HCT116 (cell line): ENCODE results near the gene ARL8B. TPM values are rescaled to one million over a fixed set of nuclear protein-coding genes. Genes with fewer than 3 reads are reported as not detected.

Experiments used
- ATAC-seq: fragments of 200-7000 bp; cut with Tn5 transposase; 2 replicates; pipeline ENCODE4 v1.9.1; 2020; ENCODE audit warnings: mild to moderate bottlenecking, moderate library complexity
- BruUV-seq: library from RNA; stranded (reverse); fragments of 400-500 nt; replicated peaks from 2 replicates; lab custom pipeline; 2021; lab: Mats Ljungman, UMichigan
- CTCF ChIA-PET: fragments of 300-600 bp; sonication (Branson Sonifier 250); formaldehyde crosslinking; loops from one replicate; lab custom pipeline; 2021; ENCODE audit warnings: antibody characterized with exemption; lab: Charles Lee
- POLR2A ChIA-PET: fragments of 300-600, 350-600 bp; sonication (Branson Sonifier 250); formaldehyde crosslinking; loops from one replicate; lab custom pipeline; 2021; ENCODE audit warnings: antibody characterized with exemption; lab: Charles Lee
- RAD21 ChIA-PET, 2 experiments: fragments of 300-600 bp; sonication (Branson Sonifier 250); formaldehyde crosslinking; loops; one replicate each; lab custom pipeline; 2023; ENCODE audit warnings: low total read pairs in 2 of 2; ENCODE audit not compliant: uncharacterized antibody in 2 of 2, unreplicated experiment in 2 of 2, low non-redundant PET in 1 of 2; lab: Charles Lee
- DNase-seq: peaks from one replicate; pipeline ENCODE4 v3.0.0-alpha.2; 2010; ENCODE audit warnings: low read depth, low spot score
- H2AFZ ChIP-seq: fragments of 200-600 bp; shearing (Covaris generic), sonication (generic); 2 replicates; pipeline ENCODE4 v1.6.1; 2017; ENCODE audit warnings: low read depth, mixed run types, mixed read lengths, antibody characterized with exemption, low read length; ENCODE audit not compliant: poor library complexity, severe bottlenecking
- H3K27ac ChIP-seq: 2 replicates; pipeline ENCODE4 v1.5.1; 2012; ENCODE audit warnings: low read depth, low read length
- H3K27me3 ChIP-seq: fragments of 200-600 bp; sonication (generic); 2 replicates; pipeline ENCODE4 v1.6.1; 2016; ENCODE audit warnings: mixed run types, low read length, mixed read lengths; ENCODE audit not compliant: insufficient read depth
- H3K36me3 ChIP-seq, 2 experiments: fragments of 200-500 bp in 1 of 2; fragments of 200-600 bp in 1 of 2; sonication (Bioruptor generic) in 1 of 2; sonication (generic) in 1 of 2; 2 replicates each; pipeline versions ENCODE4 v1.5.1 to v1.6.1; 2014 to 2016; ENCODE audit warnings: low read length in 2 of 2, inconsistent platforms in 1 of 2, mixed read lengths in 1 of 2, mixed run types in 1 of 2; ENCODE audit not compliant: insufficient read depth in 2 of 2, control insufficient read depth in 1 of 2
- H3K4me1 ChIP-seq, 2 experiments: fragments of 200-600 bp in 1 of 2; sonication (generic) in 1 of 2; 2 replicates each; pipeline versions ENCODE4 v1.5.1 to v1.6.1; 2012 to 2017; ENCODE audit warnings: low read length in 2 of 2, inconsistent platforms in 1 of 2, mild to moderate bottlenecking in 1 of 2, mixed read lengths in 1 of 2, mixed run types in 1 of 2, moderate library complexity in 1 of 2; ENCODE audit not compliant: insufficient read depth in 2 of 2, control insufficient read depth in 1 of 2
- H3K4me2 ChIP-seq: fragments of 200-600 bp; sonication (generic); 2 replicates; pipeline ENCODE4 v1.6.1; 2017; ENCODE audit warnings: mixed run types, low read length, mixed read lengths
- H3K4me3 ChIP-seq, 2 experiments: fragments of 200-600 bp in 1 of 2; sonication (generic) in 1 of 2; replicated peaks in 1 of 2; 2 replicates each; pipeline ENCODE4 v1.5.1; 2011 to 2016; ENCODE audit warnings: low read length in 2 of 2, control low read depth in 1 of 2, low read depth in 1 of 2, mild to moderate bottlenecking in 1 of 2, mixed read lengths in 1 of 2, mixed run types in 1 of 2
- H3K79me2 ChIP-seq: fragments of 200-600 bp; sonication (generic); 2 replicates; pipeline ENCODE4 v1.6.1; 2017; ENCODE audit warnings: mild to moderate bottlenecking, mixed run types, low read length, moderate library complexity, mixed read lengths; ENCODE audit not compliant: insufficient read depth
- H3K9ac ChIP-seq: fragments of 200-600 bp; sonication (generic); 2 replicates; pipeline ENCODE4 v1.6.1; 2016; ENCODE audit warnings: low read length, mixed read lengths
- H3K9me2 ChIP-seq: fragments of 200-600 bp; sonication (generic), shearing (Covaris generic); 2 replicates; pipeline ENCODE4 v1.6.1; 2017; ENCODE audit warnings: mixed run types, mild to moderate bottlenecking, moderate library complexity; ENCODE audit not compliant: insufficient read depth
- H3K9me3 ChIP-seq, 2 experiments: fragments of 200-500 bp in 1 of 2; fragments of 200-600 bp in 1 of 2; sonication (Bioruptor generic) in 1 of 2; sonication (generic) in 1 of 2; 2 replicates each; pipeline ENCODE4 v1.6.1; 2014 to 2017; ENCODE audit warnings: low read length in 2 of 2, mixed read lengths in 2 of 2, inconsistent platforms in 1 of 2, low read depth in 1 of 2, mild to moderate bottlenecking in 1 of 2, mixed run types in 1 of 2, moderate library complexity in 1 of 2; ENCODE audit not compliant: control insufficient read depth in 1 of 2, insufficient read depth in 1 of 2
- H4K20me1 ChIP-seq: fragments of 200-600 bp; sonication (generic), shearing (Covaris generic); 2 replicates; pipeline ENCODE4 v1.6.1; 2017; ENCODE audit warnings: mixed run types, mild to moderate bottlenecking, moderate library complexity; ENCODE audit not compliant: insufficient read depth
- CBX3 ChIP-seq: IDR thresholded peaks from 2 replicates; pipeline ENCODE4 v1.6.1; 2012; ENCODE audit warnings: low read depth
- CEBPB ChIP-seq: IDR thresholded peaks from 2 replicates; pipeline ENCODE4 v1.6.1; 2012; ENCODE audit warnings: low read depth
- EGR1 ChIP-seq: IDR thresholded peaks from 2 replicates; pipeline ENCODE4 v1.6.1; 2012; ENCODE audit warnings: low read depth
- ELF1 ChIP-seq: IDR thresholded peaks from 2 replicates; pipeline ENCODE4 v1.6.1; 2012; ENCODE audit warnings: low read depth, borderline replicate concordance
- EZH2 ChIP-seq: fragments of 200-600 bp; sonication (generic); IDR thresholded peaks from 2 replicates; pipeline ENCODE4 v1.6.1; 2017; ENCODE audit warnings: antibody characterized with exemption, mixed run types
- FOSL1 ChIP-seq: IDR thresholded peaks from 2 replicates; pipeline ENCODE4 v1.6.1; 2012; ENCODE audit warnings: low read depth
- POLR2AphosphoS5 ChIP-seq: IDR thresholded peaks from 2 replicates; pipeline ENCODE4 v1.6.1; 2011; ENCODE audit warnings: mild to moderate bottlenecking, low read depth, low read length, moderate library complexity
- RAD21 ChIP-seq: IDR thresholded peaks from 2 replicates; pipeline ENCODE4 v1.6.1; 2012; ENCODE audit warnings: low read depth, mild to moderate bottlenecking
- SIN3A ChIP-seq: IDR thresholded peaks from 2 replicates; pipeline ENCODE4 v1.6.1; 2012; ENCODE audit warnings: low read depth
- SP1 ChIP-seq: IDR thresholded peaks from 2 replicates; pipeline ENCODE4 v1.6.1; 2012; ENCODE audit warnings: low read depth
- SRF ChIP-seq: IDR thresholded peaks from 2 replicates; pipeline ENCODE4 v1.6.1; 2012; ENCODE audit warnings: low read depth
- TCF7L2 ChIP-seq: IDR thresholded peaks from 2 replicates; pipeline ENCODE4 v1.7.0; 2011; ENCODE audit warnings: borderline replicate concordance, inconsistent platforms; ENCODE audit not compliant: insufficient read depth, insufficient read length; ENCODE audit errors: extremely low read depth
- YY1 ChIP-seq: IDR thresholded peaks from 2 replicates; pipeline ENCODE4 v1.6.1; 2011; ENCODE audit warnings: low read length, low read depth, moderate library complexity, mild to moderate bottlenecking; ENCODE audit not compliant: insufficient replicate concordance; ENCODE audit errors: extremely low read depth
- ZFX ChIP-seq: fragments of 450-650 bp; IDR thresholded peaks from 2 replicates; pipeline ENCODE4 v1.6.1; 2017
- intact Hi-C: fragments of 100-400 bp; cut with micrococcal nuclease; formaldehyde crosslinking; loops from 2 replicates; pipeline ENCODE4 v1.10.0; 2022
- total RNA-seq: library from RNA; stranded (reverse); gene quantifications from one replicate; pipeline ENCODE4 v1.2.1, GENCODE V29; 2021; ENCODE audit not compliant: unreplicated experiment
- TF ChIP-seq, protein P1 (sequence below): IDR thresholded peaks from 2 replicates; pipeline ENCODE4 v1.6.1; 2012
- TF ChIP-seq, protein P2 (sequence below), 3 experiments: fragments of 200-600 bp in 1 of 3; sonication (generic) in 1 of 3; IDR thresholded peaks in 2 of 3; conservative IDR thresholded peaks in 1 of 3; 2 replicates each; pipeline ENCODE4 v1.5.1; 2012 to 2017; ENCODE audit warnings: low read depth in 2 of 3, low read length in 2 of 3, antibody characterized with exemption in 1 of 3, borderline replicate concordance in 1 of 3, control low read depth in 1 of 3, mild to moderate bottlenecking in 1 of 3, mixed read lengths in 1 of 3, mixed run types in 1 of 3, moderate library complexity in 1 of 3; ENCODE audit not compliant: insufficient read depth in 1 of 3
- TF ChIP-seq, protein P3 (sequence below): IDR thresholded peaks from 2 replicates; pipeline ENCODE4 v1.6.1; 2012
- TF ChIP-seq, protein P4 (sequence below): IDR thresholded peaks from 2 replicates; pipeline ENCODE4 v1.6.1; 2012; ENCODE audit warnings: low read depth

The ARL8B gene
- total RNA-seq, 1 experiment from 2014 or later: 38.1 TPM

DNA sequence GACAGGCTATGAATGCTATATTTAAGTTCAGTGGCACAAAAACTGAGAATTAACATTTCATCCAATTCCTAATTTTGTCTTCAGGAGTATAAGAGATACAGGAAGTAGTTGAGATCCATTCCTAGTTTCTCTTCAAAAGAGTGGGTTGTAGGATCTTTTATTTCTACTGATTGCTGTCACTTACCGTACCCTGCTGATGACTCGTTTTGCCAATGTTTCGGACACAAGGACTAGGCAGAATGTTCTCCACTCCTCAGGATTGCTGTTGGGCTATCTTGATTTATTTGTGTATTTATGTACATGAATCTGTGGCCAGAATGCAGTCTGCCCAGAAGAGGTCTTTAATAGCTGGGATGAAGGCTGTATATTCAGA lies 11.9 kb downstream of the ARL8B start:
- no peak for TF ChIP-seq FOSL1
- TF ChIP-seq SRF: no peak
- no peak for TF ChIP-seq ELF1
- TF ChIP-seq, protein P1, sequence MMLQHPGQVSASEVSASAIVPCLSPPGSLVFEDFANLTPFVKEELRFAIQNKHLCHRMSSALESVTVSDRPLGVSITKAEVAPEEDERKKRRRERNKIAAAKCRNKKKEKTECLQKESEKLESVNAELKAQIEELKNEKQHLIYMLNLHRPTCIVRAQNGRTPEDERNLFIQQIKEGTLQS: no peak
- no peak for TF ChIP-seq EZH2
- TF ChIP-seq SP1: no peak
- TF ChIP-seq CEBPB: no peak
- TF ChIP-seq CBX3: no peak
- TF ChIP-seq, protein P2, sequence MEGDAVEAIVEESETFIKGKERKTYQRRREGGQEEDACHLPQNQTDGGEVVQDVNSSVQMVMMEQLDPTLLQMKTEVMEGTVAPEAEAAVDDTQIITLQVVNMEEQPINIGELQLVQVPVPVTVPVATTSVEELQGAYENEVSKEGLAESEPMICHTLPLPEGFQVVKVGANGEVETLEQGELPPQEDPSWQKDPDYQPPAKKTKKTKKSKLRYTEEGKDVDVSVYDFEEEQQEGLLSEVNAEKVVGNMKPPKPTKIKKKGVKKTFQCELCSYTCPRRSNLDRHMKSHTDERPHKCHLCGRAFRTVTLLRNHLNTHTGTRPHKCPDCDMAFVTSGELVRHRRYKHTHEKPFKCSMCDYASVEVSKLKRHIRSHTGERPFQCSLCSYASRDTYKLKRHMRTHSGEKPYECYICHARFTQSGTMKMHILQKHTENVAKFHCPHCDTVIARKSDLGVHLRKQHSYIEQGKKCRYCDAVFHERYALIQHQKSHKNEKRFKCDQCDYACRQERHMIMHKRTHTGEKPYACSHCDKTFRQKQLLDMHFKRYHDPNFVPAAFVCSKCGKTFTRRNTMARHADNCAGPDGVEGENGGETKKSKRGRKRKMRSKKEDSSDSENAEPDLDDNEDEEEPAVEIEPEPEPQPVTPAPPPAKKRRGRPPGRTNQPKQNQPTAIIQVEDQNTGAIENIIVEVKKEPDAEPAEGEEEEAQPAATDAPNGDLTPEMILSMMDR (IDR thresholded peaks at IDR 0.05 in 2 of 3, conservative IDR thresholded peaks at IDR 0.05 in 1 of 3; ENCODE audit: borderline replicate concordance in 1 of 3, insufficient read depth in 1 of 3, low read depth in 2 of 3, low read length in 2 of 3): no peak
- TF ChIP-seq, protein P3, sequence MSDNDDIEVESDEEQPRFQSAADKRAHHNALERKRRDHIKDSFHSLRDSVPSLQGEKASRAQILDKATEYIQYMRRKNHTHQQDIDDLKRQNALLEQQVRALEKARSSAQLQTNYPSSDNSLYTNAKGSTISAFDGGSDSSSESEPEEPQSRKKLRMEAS: no peak
- TF ChIP-seq TCF7L2: no peak
- TF ChIP-seq EGR1: no peak
- TF ChIP-seq RAD21: no peak
- no peak for TF ChIP-seq ZFX
- no peak for TF ChIP-seq SIN3A
- TF ChIP-seq, protein P4, sequence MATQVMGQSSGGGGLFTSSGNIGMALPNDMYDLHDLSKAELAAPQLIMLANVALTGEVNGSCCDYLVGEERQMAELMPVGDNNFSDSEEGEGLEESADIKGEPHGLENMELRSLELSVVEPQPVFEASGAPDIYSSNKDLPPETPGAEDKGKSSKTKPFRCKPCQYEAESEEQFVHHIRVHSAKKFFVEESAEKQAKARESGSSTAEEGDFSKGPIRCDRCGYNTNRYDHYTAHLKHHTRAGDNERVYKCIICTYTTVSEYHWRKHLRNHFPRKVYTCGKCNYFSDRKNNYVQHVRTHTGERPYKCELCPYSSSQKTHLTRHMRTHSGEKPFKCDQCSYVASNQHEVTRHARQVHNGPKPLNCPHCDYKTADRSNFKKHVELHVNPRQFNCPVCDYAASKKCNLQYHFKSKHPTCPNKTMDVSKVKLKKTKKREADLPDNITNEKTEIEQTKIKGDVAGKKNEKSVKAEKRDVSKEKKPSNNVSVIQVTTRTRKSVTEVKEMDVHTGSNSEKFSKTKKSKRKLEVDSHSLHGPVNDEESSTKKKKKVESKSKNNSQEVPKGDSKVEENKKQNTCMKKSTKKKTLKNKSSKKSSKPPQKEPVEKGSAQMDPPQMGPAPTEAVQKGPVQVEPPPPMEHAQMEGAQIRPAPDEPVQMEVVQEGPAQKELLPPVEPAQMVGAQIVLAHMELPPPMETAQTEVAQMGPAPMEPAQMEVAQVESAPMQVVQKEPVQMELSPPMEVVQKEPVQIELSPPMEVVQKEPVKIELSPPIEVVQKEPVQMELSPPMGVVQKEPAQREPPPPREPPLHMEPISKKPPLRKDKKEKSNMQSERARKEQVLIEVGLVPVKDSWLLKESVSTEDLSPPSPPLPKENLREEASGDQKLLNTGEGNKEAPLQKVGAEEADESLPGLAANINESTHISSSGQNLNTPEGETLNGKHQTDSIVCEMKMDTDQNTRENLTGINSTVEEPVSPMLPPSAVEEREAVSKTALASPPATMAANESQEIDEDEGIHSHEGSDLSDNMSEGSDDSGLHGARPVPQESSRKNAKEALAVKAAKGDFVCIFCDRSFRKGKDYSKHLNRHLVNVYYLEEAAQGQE: no peak
- TF ChIP-seq YY1: no peak
- TF ChIP-seq POLR2AphosphoS5: no peak
- ChIA-PET CTCF (no interaction called here), POLR2A (no interaction called here), RAD21 (no interaction called here)
- DNase-seq (no peak), ATAC-seq (no peak)
- Histone ChIP-seq H3K4me2 (no peak overlapping the region), H2AFZ (no peak overlapping the region), H3K9me3 (no peaks in the 10 kb centered on the region), H3K9ac (no peak overlapping the region), H4K20me1 (no peaks in the 10 kb centered on the region; the same call in 1 of the 2 replicates), H3K79me2 (peaks cover 94% of the 10 kb centered on the region), H3K9me2 (no peaks in the 10 kb centered on the region), H3K36me3 (no peaks in the 10 kb centered on the region), H3K27ac (no peak overlapping the region), H3K4me1 (peaks cover 3 to 10% of the 10 kb centered on the region in 2 experiments; a peak in 3 of 4 replicates), H3K27me3 (no peaks in the 10 kb centered on the region), H3K4me3 (no peak overlapping the region)
- no TSS peak for BruUV-seq
- intact Hi-C loops: no loop called here
